ENCODE data around the gene GLCE. TPM values are rescaled to one million over a fixed set of nuclear protein-coding genes. Genes with fewer than 3 reads are reported as not detected.

GLCE gene
- total RNA-seq, 4 donors from 2014 or later, result 11.6 to 20.3 (median 16.0) TPM

- peaks cover 0 to 7% (median 0%) of the 10 kb centered on the region in 4 donors for H3K4me1 ChIP-seq
- no peaks in the 10 kb centered on the region for H3K27me3 ChIP-seq
- H3K9me3 ChIP-seq, result no peaks in the 10 kb centered on the region
- H3K27ac ChIP-seq, result no peak overlapping the region
- WGBS, 2 donors, result 88 to 90% methylated on average over 2 of the region's 2 CpGs
- no peak overlapping the region for H3K4me3 ChIP-seq
- no peaks in the 10 kb centered on the region for H3K36me3 ChIP-seq
- no peak for TF ChIP-seq POLR2A (IDR thresholded peaks at IDR 0.05)
- TF ChIP-seq CTCF (IDR thresholded peaks at IDR 0.05), result no peak
- no peak for TF ChIP-seq EP300 (IDR thresholded peaks at IDR 0.05)
- DNase-seq (ENCODE audit: low spot score in 2 of 2), result no peak
Measured at GRCh38 chr15:69172847-69173246, 12.4 kb downstream of the GLCE start.

- no peak for TF ChIP-seq CTCF (IDR thresholded peaks at IDR 0.05)
- no peak for TF ChIP-seq POLR2A (IDR thresholded peaks at IDR 0.05)
- no peak for TF ChIP-seq EP300 (IDR thresholded peaks at IDR 0.05)
- Histone ChIP-seq H3K4me1 (peaks cover 0 to 5% (median 0%) of the 10 kb centered on the region in 4 donors), H3K27me3 (no peaks in the 10 kb centered on the region), H3K36me3 (no peaks in the 10 kb centered on the region), H3K27ac (no peak overlapping the region), H3K4me3 (no peak overlapping the region), H3K9me3 (no peaks in the 10 kb centered on the region)
- no peak for DNase-seq (ENCODE audit: low spot score in 2 of 2)
Measured at GRCh38 chr15:69175536-69175935, 15.1 kb downstream of the GLCE start.

- H3K36me3 ChIP-seq, result no peaks in the 10 kb centered on the region
Measured at GRCh38 chr15:69181424-69181823, 21.0 kb downstream of the GLCE start.

GRCh38 chr15:69185216-69185615 lies 24.8 kb downstream of the GLCE start:
- Histone ChIP-seq H3K27ac (no peak overlapping the region), H3K9me3 (peaks cover 0 to 8% (median under 1%) of the 10 kb centered on the region in 4 donors), H3K27me3 (no peaks in the 10 kb centered on the region), H3K4me1 (no peaks in the 10 kb centered on the region), H3K4me3 (no peak overlapping the region), H3K36me3 (no peaks in the 10 kb centered on the region)
- DNase-seq (ENCODE audit: low spot score in 2 of 2), result no peak
- 96 to 98% methylated on average over 1 of the region's 1 CpG for WGBS, 2 donors
- no peak for TF ChIP-seq CTCF (IDR thresholded peaks at IDR 0.05)
- TF ChIP-seq EP300 (IDR thresholded peaks at IDR 0.05), result no peak
- TF ChIP-seq POLR2A (IDR thresholded peaks at IDR 0.05), result no peak

More at GRCh38 chr15:69181424-69181823, 21.0 kb downstream of the GLCE start:
- Histone ChIP-seq H3K27me3 (no peaks in the 10 kb centered on the region), H3K4me3 (no peak overlapping the region), H3K4me1 (no peaks in the 10 kb centered on the region), H3K27ac (no peak overlapping the region), H3K9me3 (no peaks in the 10 kb centered on the region)
- no peak for DNase-seq (ENCODE audit: low spot score in 2 of 2)
- no peak for TF ChIP-seq EP300 (IDR thresholded peaks at IDR 0.05)
- no peak for TF ChIP-seq CTCF (IDR thresholded peaks at IDR 0.05)

- no peak overlapping the region for H3K27ac ChIP-seq
- no peak for DNase-seq (ENCODE audit: low spot score in 2 of 2)
- TF ChIP-seq POLR2A (IDR thresholded peaks at IDR 0.05) (no peak), CTCF (IDR thresholded peaks at IDR 0.05) (no peak), EP300 (IDR thresholded peaks at IDR 0.05) (no peak)
- 93 to 96% methylated on average over 3 of the region's 3 CpGs for WGBS, 2 donors
- no peaks in the 10 kb centered on the region for H3K4me1 ChIP-seq
- no peak overlapping the region for H3K4me3 ChIP-seq
- peaks cover 0 to 13% (median 3%) of the 10 kb centered on the region in 4 donors for H3K9me3 ChIP-seq
- H3K36me3 ChIP-seq, result no peaks in the 10 kb centered on the region
- H3K27me3 ChIP-seq, result no peaks in the 10 kb centered on the region
Measured at GRCh38 chr15:69185706-69186105, 25.3 kb downstream of the GLCE start.
